Left colon (tissue), 2 donors: ENCODE results near the gene TLE5. TPM values are rescaled to one million over a fixed set of nuclear protein-coding genes. Genes with fewer than 3 reads are reported as not detected.
A peak's percentile ranks its signal among the peaks of the same experiment; 100 is the strongest.

Experiments used
- ATAC-seq: fragments of 200-7000 bp; cut with Tn5 transposase; one replicate; pipeline ENCODE4 v1.9.1; 2020; ENCODE audit warnings: mild to moderate bottlenecking, moderate library complexity
- DNase-seq, 2 donors: peaks; one replicate each; pipeline ENCODE4 v3.0.0-alpha.2; 2020
- intact Hi-C, 2 donors: fragments of 100-400 bp; cut with DNase I in 1 of 2; cut with micrococcal nuclease in 1 of 2; formaldehyde crosslinking; loops; one replicate each; pipeline versions ENCODE4 v1.11.2 to v1.14.0; 2022; cut with DNase I, micrococcal nuclease
- total RNA-seq, 2 donors: library from RNA; stranded (reverse); fragmentation: NEBNext Ultra II Directional; extraction: Animal tissue kit (Norgen Biotek cat#: 25700); gene quantifications; one replicate each; pipeline ENCODE4 v1.2.1, GENCODE V29; 2021
- donor health status: DM: no; HTN: no; CAD: no.
- donor health status: DM: yes; HTN: yes; CAD: no.

Gene TLE5
- total RNA-seq, 2 donors from 2014 or later = 427 to 487 TPM

DNA sequence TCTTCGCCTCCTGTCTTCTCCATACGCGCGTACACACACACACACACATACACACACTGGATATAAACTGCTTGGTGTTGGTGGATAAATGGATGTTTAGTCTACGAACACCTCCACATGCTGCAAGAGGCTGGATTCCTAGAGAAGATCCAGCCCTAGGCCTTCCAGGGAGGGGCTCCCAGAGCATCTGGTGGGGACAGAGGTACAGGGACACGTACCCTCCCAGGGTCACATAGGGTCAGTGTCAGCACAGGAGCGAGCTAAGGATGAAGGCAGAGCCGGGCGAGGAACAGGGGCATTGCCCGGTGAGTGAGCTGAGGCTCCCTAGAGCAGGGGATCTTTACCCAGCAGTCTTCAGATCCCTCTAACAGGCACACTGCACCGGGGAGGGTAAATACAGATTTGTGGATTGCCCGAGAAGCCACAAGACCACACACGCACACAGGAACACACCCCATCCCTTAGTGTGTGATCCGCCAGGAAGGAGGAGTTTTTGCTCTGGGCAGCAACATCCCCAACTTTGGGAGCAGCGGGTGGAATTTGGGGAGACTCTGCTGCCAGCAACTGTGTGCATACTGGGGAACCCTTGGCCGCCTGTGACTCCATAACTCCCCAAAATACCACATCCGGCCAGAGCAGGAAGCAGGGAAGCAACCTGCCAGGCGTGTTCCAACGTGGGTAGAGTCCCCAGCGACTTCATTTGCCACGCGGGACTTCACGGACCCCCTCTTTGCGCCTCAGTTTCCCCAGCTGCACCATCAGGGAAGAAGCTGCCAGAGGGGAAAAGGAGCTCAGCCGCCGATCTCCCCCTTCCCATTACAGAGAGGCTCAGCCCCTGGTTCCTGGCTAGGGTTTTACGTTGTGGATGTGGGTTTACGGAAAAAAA, 27.4 kb downstream of the TLE5 start:
- ATAC-seq = peak; percentile 21
- intact Hi-C loops = no loop called here
- DNase-seq = peak; percentile 53 to 60

GRCh38 chr19:3034406-3034655, 28.0 kb downstream of the TLE5 start:
- ATAC-seq = peak; percentile 7
- intact Hi-C loops = no loop called here
- peak in 1 of 2 donors; percentile 36 for DNase-seq

GRCh38 chr19:3033595-3034405, 28.5 kb downstream of the TLE5 start:
- intact Hi-C loops = no loop called here
- ATAC-seq (no peak), DNase-seq (no peak)

DNA sequence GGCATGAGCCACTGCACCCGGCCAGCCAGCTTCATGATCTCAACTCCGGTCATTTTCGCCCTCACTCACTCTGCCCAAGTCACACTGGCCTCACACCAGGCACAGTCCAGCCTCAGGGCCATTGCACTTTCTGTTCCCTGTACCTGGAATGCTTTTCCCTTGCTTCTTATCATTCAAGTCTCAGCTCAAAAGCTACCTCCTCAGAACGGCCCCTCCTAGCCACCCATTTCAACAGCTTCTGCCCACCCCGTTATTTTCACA, 30.8 kb downstream of the TLE5 start:
- DNase-seq = no peak
- intact Hi-C loops = no loop called here

DNA sequence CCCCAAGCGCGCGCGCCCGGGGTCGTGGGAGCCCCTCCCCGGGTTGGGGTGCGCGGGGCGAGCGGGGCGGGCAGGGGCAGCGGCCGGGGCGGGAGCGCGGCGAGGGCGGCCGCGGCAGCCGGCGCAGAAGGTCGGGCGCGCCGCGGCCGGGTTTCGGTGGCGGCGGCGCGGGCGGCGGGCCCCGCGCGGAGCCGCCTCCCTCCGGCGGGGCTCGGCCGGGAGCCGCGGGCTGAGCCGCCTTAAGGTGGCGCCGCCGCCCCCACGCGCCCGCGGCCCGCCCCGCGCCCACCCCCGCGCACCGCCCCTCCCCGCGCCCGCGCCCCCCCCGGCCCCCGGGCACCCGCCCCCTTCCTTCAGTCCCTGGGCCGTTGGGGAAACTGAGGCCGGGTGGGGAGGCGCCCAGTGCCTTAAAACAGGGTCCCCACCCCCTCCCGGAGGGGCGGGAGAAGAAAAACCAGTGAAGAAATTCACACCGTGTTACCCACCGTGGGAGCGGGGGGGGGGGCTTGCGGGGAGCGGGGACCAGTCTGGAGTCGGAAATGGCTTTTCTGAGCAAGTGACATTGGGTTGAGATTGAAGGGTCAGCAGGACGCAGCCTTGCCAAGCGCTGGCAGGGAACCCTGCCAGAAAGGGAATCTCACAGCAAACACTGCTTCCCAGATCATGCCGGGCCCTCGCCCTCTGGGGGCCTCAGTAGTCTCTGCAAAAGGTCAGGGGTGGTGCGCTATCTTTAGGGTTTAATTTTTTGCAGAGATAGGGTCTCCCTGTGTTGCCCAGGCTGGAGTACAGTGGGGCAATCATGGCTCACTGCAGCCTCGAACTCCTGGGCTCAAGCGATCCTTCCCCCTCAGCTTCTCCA, 33.0 kb downstream of the TLE5 start, which contains the start of gene TLE2:
Gene TLE2, minus strand, starts transcription at position 216 of the 859 bp plus-strand sequence. CDS start 376 bp downstream, outside the sequence.
- peak; percentile 30 for ATAC-seq
- peak in 1 of 2 donors; percentile 43 for DNase-seq
- intact Hi-C loops = no loop called here

More for the DNA sequence above, 30.8 kb downstream of the TLE5 start:
- no peak for ATAC-seq

GRCh38 chr19:3028305-3029064, 33.8 kb downstream of the TLE5 start:
- peak; percentile 44 for ATAC-seq
- intact Hi-C loops = no loop called here
- peak; percentile 47 to 50 for DNase-seq

DNA sequence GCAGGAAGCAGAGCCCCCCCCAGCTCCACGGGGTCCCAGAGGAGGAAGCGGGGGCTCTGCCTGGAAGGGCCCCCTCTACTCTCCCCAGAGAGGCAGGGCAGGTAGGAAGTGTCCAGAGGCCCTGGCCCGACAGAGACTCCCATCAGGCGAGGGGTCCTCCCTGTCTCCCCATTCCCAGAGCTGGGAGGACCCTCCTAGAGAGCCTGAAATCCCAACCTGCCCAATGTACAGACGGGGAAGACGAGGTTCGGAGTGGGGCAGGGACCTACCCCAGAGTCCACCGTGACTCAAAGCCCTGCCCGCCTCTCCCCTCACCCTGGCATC, 34.4 kb downstream of the TLE5 start:
- ATAC-seq (peak; percentile 59), DNase-seq (no peak)
- intact Hi-C loops = no loop called here

- no peak for DNase-seq
- intact Hi-C loops = no loop called here
Observed at GRCh38 chr19:3027292-3027691, 35.0 kb downstream of the TLE5 start.

GRCh38 chr19:3026768-3027167, 35.5 kb downstream of the TLE5 start:
- DNase-seq (no peak), ATAC-seq (no peak)
- intact Hi-C loops = no loop called here

More at GRCh38 chr19:3027292-3027691, 35.0 kb downstream of the TLE5 start:
- no peak for ATAC-seq

DNA sequence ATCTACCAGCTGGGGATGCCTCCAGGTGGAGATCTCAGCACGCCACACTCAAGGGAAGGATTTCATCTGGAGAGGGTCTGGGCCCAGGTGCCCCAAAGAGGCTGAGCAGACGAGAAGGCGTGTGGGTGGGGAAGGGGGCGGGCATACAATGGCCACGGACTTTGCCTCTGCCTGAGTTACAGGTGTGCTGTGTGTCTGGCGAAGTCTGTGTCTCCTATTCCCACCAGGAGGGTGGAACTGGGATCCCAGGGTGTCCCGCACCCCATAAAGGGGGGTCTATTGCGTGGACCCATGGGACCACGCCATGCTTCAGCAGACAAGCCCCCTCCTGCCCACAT, 36.8 kb downstream of the TLE5 start:
- ATAC-seq (peak; percentile 63), DNase-seq (peak; percentile 52 to 66)
- intact Hi-C loops = no loop called here

DNA sequence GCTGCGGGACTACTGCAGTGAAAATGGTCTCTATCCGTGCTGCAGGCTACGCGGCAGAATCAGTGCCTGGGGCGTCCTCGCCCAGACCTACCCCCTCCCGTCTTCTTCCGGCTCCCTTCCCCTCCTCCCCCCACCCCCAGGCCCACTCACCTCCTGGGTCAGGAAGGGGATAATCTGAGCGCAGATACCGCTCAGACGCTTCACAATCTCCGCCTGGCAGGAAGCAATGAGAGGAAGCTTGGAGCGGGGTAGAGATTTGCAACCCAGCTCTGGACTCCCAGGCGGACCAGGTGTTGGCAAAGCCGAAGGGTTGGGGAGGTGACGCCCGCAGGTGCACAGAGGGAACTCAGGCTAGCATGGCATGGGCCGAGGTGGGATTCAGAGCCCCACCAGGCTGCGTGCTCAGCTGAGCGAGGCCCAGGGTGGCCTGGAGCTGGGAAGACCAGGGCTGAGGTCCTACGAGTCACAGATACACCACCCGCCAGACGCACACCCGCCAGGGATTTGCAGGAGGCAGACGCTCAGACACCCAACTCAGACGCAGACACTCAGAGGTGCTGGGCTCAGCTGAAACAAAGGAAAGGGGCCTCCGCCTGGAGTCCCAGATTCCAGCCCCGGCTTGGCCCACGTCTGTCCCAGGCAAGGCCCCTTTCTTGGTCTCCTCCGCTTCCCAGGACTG, 37.3 kb downstream of the TLE5 start:
- intact Hi-C loops = no loop called here
- ATAC-seq (peak; percentile 36), DNase-seq (peak in 1 of 2 donors; percentile 31)

DNA sequence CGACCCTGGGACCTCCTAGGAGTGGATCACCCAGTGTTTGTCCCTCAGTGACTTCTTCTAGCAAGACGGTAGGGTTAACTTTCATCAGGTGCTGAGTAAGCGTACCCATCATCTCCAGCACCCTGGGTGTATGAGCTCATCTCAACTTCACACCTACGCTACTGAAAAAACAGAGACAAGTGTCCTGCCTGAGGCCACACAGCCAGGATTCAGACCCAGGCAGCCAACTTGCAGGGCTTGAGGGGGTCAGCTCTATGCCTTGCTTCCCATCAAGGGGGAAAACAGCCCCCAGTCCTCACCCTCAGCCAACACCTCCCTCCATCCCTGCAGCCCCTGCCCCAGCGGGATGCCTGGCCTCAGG, 37.8 kb downstream of the TLE5 start:
- intact Hi-C loops = no loop called here
- ATAC-seq (no peak), DNase-seq (no peak)

GRCh38 chr19:3020321-3020960, 41.9 kb downstream of the TLE5 start:
- ATAC-seq (no peak), DNase-seq (no peak)
- intact Hi-C loops = no loop called here

- DNase-seq = no peak
- intact Hi-C loops = no loop called here
- no peak for ATAC-seq
Observed at GRCh38 chr19:3019211-3019854, 43.0 kb downstream of the TLE5 start.

DNA sequence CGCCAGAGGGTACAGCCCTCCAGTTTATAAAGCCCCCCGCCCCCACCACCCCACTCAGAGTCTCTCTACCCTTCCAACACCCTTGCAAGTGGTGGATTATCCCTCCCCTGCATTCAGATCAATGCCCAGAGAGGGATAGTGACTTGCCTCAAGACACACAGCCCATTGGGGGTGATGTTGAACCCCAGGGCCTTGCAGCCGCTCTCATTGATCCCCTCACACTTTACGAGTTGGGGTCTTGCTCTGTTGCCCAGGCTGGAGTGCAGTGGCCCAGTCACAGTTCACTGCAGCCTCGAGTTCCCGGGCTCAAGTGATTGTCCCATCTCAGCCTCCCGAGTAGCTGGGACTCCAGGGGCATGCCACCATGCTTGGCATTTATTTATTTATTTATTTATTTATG, 44.4 kb downstream of the TLE5 start:
- no peak for ATAC-seq
- no peak for DNase-seq
- intact Hi-C loops = no loop called here

DNA sequence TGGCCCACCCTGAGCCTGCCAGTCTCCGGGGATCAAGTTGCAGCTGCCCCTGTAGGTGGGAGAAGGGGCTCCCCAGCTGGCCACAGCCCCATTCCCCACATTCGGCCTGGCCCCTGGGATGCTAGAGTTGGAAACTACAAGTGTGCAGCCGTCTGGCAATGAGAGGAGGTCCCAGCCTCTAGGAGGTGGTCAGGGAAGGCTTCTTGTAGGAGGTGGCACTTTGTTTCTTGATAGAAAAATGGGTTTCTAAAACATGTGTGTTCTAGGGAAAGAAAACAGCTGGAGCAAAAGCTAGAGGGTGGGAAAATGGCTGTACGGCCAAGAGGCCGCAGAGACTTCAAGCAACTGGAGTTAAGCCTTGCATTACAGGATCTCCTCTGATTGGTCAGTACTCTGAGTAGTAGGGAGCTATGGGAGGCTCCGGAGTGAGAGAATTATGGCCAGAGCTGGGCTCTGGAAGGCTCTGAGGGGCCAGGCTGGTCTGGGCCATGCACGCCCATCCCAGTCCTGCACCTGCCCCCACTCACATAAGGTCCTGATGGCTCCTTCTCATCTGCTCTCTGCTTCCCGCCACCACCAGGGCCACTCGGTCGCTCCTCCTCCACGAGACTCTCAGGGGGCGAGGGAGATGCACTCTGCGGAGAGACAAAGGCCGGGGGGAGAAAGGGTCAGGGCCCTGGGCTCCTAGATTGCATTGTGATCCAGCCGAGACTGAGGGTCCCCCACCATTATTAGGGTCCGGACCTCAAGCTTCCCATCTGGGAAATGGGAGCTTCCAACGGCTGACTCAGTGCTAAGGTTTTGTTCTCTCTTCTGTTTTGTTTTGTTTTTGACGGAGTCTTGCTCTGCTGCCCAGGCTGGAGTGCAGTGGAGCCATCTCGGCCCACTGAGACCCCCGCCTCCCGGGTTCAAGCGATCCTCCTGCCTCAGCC, 46.9 kb downstream of the TLE5 start:
- intact Hi-C loops = no loop called here
- ATAC-seq = no peak
- no peak for DNase-seq

GRCh38 chr19:3014135-3014534, 48.2 kb downstream of the TLE5 start:
- intact Hi-C loops = no loop called here
- no peak for ATAC-seq
- DNase-seq = no peak
